COLO668 (cell line): ENCODE measurements around the gene PIGN.

Experiments used
- DNase-seq: peaks from one replicate; lab custom pipeline; 2025; ENCODE audit not compliant: unreplicated experiment; lab: John Stamatoyannopoulos, UW

The PIGN gene

GRCh38 chr18:62017618-62018017, 169.2 kb downstream of the PIGN start:
- DNase-seq: no peak

GRCh38 chr18:62011416-62011815, 175.4 kb downstream of the PIGN start:
- no peak for DNase-seq

GRCh38 chr18:62009521-62009920, 177.3 kb downstream of the PIGN start:
- DNase-seq: no peak

GRCh38 chr18:62001396-62001795, 185.5 kb downstream of the PIGN start:
- no peak for DNase-seq

- DNase-seq: no peak
These were observed 187.9 kb downstream of the PIGN start for GRCh38 chr18:61998957-61999356.

- DNase-seq: no peak
These were observed 188.5 kb downstream of the PIGN start for GRCh38 chr18:61998335-61998734.

- DNase-seq: no peak
These were observed 191.2 kb downstream of the PIGN start for GRCh38 chr18:61995618-61996017.

GRCh38 chr18:61993831-61994230, 193.0 kb downstream of the PIGN start:
- DNase-seq: no peak

- DNase-seq: no peak
These were observed 193.9 kb downstream of the PIGN start for GRCh38 chr18:61992923-61993322.

GRCh38 chr18:61992285-61992684, 194.6 kb downstream of the PIGN start:
- DNase-seq: no peak

GRCh38 chr18:61991836-61992235, 195.0 kb downstream of the PIGN start:
- no peak for DNase-seq

- DNase-seq: no peak
These were observed 195.7 kb downstream of the PIGN start for GRCh38 chr18:61991201-61991600.
